Vagina (tissue), 2 donors: ENCODE data around the gene IL1F10. TPM values are rescaled to one million over a fixed set of nuclear protein-coding genes. Genes with fewer than 3 reads are reported as not detected.

ENCODE experiments used
- DNase-seq, 2 donors: peaks; one replicate each; pipeline ENCODE4 v3.0.0-alpha.2; 2017; ENCODE audit errors: extremely low spot score in 2 of 2
- H3K27ac ChIP-seq: fragments of 200-600 bp; sonication (generic); one replicate; pipeline ENCODE4 v1.5.1; 2019
- H3K27me3 ChIP-seq: fragments of 200-600 bp; sonication (generic); one replicate; pipeline ENCODE4 v1.5.1; 2019
- H3K36me3 ChIP-seq, 2 donors: fragments of 200-600 bp; sonication (generic); one replicate each; pipeline ENCODE4 v1.5.1; 2017 to 2019
- H3K4me1 ChIP-seq: fragments of 200-600 bp; sonication (generic); one replicate; pipeline ENCODE4 v1.5.1; 2019
- H3K4me3 ChIP-seq, 2 donors: fragments of 200-600 bp; sonication (generic); 1 replicate in 1 of 2; 2 replicates in 1 of 2; pipeline ENCODE4 v1.5.1; 2016 to 2019
- H3K9me3 ChIP-seq: fragments of 200-600 bp; sonication (generic); one replicate; pipeline ENCODE4 v1.5.1; 2019
- CTCF ChIP-seq, 3 experiments: fragments of 450-650 bp in 2 of 3; fragments of 200-600 bp in 1 of 3; sonication (generic) in 1 of 3; IDR thresholded peaks; one replicate each; pipeline ENCODE4 v1.5.1; 2017 to 2019; ENCODE audit warnings: antibody characterized with exemption in 3 of 3, mild to moderate bottlenecking in 2 of 3, moderate library complexity in 2 of 3
- POLR2A ChIP-seq, 2 donors: fragments of 450-650 bp; IDR thresholded peaks; one replicate each; pipeline ENCODE4 v1.6.1; 2017; ENCODE audit warnings: antibody characterized with exemption in 2 of 2, mild to moderate bottlenecking in 2 of 2, moderate library complexity in 2 of 2
- POLR2AphosphoS5 ChIP-seq, 2 donors: sonication (generic); formaldehyde crosslinking; IDR thresholded peaks; one replicate each; pipeline ENCODE4 v1.9.0; 2017; ENCODE audit warnings: antibody characterized with exemption in 2 of 2, mild to moderate bottlenecking in 2 of 2, low read depth in 1 of 2; ENCODE audit not compliant: insufficient read depth in 1 of 2
- intact Hi-C: fragments of 100-400 bp; cut with DNase I; formaldehyde crosslinking; loops from one replicate; pipeline ENCODE4 v1.15.1; 2023
- total RNA-seq: library from RNA; depleted of rRNA; stranded (reverse); fragments of >200 nt; gene quantifications from one replicate; pipeline ENCODE4 v1.2.3, GENCODE V29; 2016

The IL1F10 gene
- total RNA-seq, 1 donor from 2014 or later, result not detected

DNA sequence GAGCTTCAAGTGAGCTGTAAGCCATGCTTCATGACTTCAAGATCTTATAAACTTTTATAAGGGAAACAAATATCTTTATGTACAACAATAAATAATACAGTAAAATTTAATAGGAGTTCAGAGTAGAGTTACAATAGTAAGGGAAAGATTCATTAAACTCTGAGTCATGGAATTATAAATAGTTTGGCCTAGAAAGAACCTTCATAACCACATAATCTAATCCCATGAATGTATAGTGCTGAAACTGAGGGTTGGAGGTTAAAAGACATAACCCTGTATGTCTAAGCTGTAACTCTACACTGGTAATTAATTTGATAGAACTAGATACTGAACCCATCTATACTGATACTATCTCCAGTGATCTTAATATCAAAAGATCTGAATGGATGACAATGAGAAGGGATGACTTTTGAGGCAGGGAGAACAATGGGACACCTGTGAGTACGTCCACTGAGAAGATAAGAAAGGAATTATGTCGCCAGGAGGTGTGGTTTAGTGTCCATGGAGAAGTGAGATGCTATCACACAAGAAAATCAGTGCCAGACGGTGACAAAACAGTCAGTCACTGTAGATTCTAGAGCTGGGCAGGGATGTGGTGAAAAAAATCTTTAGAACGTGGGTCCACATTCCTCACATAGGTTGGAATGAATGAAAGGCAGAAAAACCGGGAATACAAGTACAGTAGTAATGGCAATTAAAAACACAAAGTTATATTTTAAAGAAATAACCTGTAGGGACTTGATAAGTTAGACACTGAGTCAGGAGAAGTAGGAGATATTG lies 1.1 kb downstream of the IL1F10 start:
- Histone ChIP-seq H3K27ac (no peak overlapping the region), H3K4me1 (peaks cover 5% of the 10 kb centered on the region), H3K36me3 (no peaks in the 10 kb centered on the region), H3K9me3 (no peaks in the 10 kb centered on the region), H3K27me3 (no peaks in the 10 kb centered on the region), H3K4me3 (no peak overlapping the region)
- TF ChIP-seq POLR2A (IDR thresholded peaks at IDR 0.05), result no peak
- TF ChIP-seq CTCF (IDR thresholded peaks at IDR 0.05), result no peak
- no peak for TF ChIP-seq POLR2AphosphoS5 (IDR thresholded peaks at IDR 0.05; ENCODE audit: insufficient read depth in 1 of 2, low read depth in 1 of 2)
- intact Hi-C loops, result no loop called here
- DNase-seq, result peak; percentile 13 to 25

DNA sequence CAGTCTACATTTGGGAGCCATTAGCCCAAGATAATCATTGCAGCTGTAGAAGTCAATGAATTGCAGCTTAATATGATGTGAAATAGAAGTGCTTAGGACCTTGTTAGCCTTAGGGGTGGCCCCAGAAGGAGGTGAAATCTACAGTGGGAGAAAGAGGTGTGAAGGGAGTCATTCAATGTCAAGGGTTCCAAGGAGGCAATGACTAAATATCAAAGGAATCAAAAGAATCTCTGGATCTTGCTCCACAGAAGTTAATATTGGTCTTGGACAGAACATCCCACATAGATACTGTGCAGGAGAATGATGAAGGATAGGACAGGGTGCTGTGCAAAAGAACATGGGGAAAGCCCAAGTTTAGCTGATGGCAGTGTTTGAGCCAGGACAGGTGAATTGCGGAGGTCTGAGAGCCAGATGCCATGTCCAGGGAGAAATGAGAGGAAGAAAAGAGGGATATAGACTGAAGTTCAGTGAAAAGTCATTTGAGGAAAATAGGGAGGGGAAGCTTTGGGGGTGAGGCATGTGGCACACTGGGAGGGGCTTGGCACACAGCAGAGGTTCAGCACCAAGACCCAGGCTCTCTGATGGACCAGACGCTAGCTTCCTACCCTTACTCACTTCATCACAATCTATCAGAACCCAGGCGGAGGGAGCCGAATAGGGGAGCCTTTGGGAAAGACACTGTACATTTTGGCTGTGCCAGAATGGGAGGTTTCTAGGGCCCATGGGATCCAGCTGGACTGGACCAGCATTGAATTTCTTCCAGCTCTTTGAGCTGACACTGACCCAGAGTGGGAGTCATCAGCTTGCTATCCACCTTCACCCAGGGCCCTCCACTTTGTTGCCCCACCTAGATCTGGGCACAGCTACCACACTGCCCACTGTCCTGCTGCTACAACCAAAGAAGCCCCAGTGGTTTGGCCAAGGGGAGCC lies 2.2 kb downstream of the IL1F10 start:
- peaks cover 5% of the 10 kb centered on the region for H3K4me1 ChIP-seq
- no peaks in the 10 kb centered on the region for H3K27me3 ChIP-seq
- no peaks in the 10 kb centered on the region for H3K9me3 ChIP-seq
- DNase-seq, result peak; percentile 52 to 60
- no peak overlapping the region for H3K27ac ChIP-seq
- TF ChIP-seq CTCF (IDR thresholded peaks at IDR 0.05), result no peak
- TF ChIP-seq POLR2A (IDR thresholded peaks at IDR 0.05), result no peak
- TF ChIP-seq POLR2AphosphoS5 (IDR thresholded peaks at IDR 0.05; ENCODE audit: insufficient read depth in 1 of 2, low read depth in 1 of 2), result no peak
- no peak overlapping the region for H3K4me3 ChIP-seq
- intact Hi-C loops, result no loop called here
- H3K36me3 ChIP-seq, result no peaks in the 10 kb centered on the region

GRCh38 chr2:113070606-113070975 lies 2.8 kb downstream of the IL1F10 start:
- TF ChIP-seq POLR2AphosphoS5 (IDR thresholded peaks at IDR 0.05; ENCODE audit: insufficient read depth in 1 of 2, low read depth in 1 of 2) (no peak), CTCF (IDR thresholded peaks at IDR 0.05) (no peak), POLR2A (IDR thresholded peaks at IDR 0.05) (no peak)
- Histone ChIP-seq H3K4me3 (no peak overlapping the region), H3K4me1 (peaks cover 5% of the 10 kb centered on the region), H3K27ac (no peak overlapping the region), H3K27me3 (no peaks in the 10 kb centered on the region), H3K36me3 (no peaks in the 10 kb centered on the region), H3K9me3 (no peaks in the 10 kb centered on the region)
- intact Hi-C loops, result no loop called here
- DNase-seq, result peak in 1 of 2 donors; percentile 47

GRCh38 chr2:113072584-113072983 lies 4.8 kb downstream of the IL1F10 start:
- TF ChIP-seq CTCF (IDR thresholded peaks at IDR 0.05) (no peak), POLR2A (IDR thresholded peaks at IDR 0.05) (no peak), POLR2AphosphoS5 (IDR thresholded peaks at IDR 0.05; ENCODE audit: insufficient read depth in 1 of 2, low read depth in 1 of 2) (no peak)
- Histone ChIP-seq H3K27ac (no peak overlapping the region), H3K36me3 (no peaks in the 10 kb centered on the region), H3K27me3 (no peaks in the 10 kb centered on the region), H3K4me3 (no peak overlapping the region), H3K4me1 (peaks cover 5% of the 10 kb centered on the region), H3K9me3 (no peaks in the 10 kb centered on the region)
- intact Hi-C loops, result no loop called here
- no peak for DNase-seq
